MV-4-11 (cell line): ENCODE data around the gene UBTF.
A peak's percentile ranks its signal among the peaks of the same experiment; 100 is the strongest.

ENCODE experiments used
- DNase-seq: peaks from one replicate; lab custom pipeline; 2025; lab: John Stamatoyannopoulos, UW

The UBTF gene

GRCh38 chr17:44171931-44172455, 47.5 kb downstream of the UBTF start:
- no peak for DNase-seq

- no peak for DNase-seq
Observed at GRCh38 chr17:44170499-44171201, 48.8 kb downstream of the UBTF start, which contains the start of gene ASB16. Gene ASB16 (plus strand): TSS chr17:44170704. CDS start chr17:44170790, 86 bp downstream.

- DNase-seq = no peak
Observed at GRCh38 chr17:44170135-44170498, 49.4 kb downstream of the UBTF start.

- DNase-seq = no peak
Observed at GRCh38 chr17:44167181-44167861, 52.2 kb downstream of the UBTF start.

- DNase-seq = no peak
Observed at GRCh38 chr17:44164476-44164875, 55.0 kb downstream of the UBTF start.

GRCh38 chr17:44159519-44160210, 59.8 kb downstream of the UBTF start:
- peak; percentile 70 for DNase-seq

GRCh38 chr17:44155488-44155887, 64.0 kb downstream of the UBTF start:
- no peak for DNase-seq
